ENCODE measurements around the gene NDRG3.
"Not testable (repeated sequence)": the region's sequence is repeated elsewhere in the genome, so short reads cannot be mapped to it uniquely, and the experiment has no call there.

The NDRG3 gene

DNA sequence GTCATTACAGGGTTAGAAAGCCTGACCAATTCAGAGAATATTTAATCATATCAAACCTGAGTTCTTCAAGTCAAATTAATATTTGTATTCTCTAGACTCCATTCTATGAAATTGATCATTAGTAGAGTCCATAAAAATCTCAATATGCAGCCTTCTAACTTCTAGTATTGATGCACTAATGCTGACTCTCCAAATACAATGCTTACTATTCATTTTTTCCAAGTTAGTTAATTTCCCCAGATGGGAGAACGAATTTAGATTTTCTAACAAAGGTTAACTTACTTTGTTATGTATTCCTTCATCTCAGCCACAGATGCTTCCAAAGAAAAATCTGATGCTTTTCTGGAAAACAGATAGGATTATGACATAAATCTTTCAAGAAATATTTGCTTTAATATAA lies 12.4 kb upstream of the NDRG3 start:
- DNase-seq: no peak

DNA sequence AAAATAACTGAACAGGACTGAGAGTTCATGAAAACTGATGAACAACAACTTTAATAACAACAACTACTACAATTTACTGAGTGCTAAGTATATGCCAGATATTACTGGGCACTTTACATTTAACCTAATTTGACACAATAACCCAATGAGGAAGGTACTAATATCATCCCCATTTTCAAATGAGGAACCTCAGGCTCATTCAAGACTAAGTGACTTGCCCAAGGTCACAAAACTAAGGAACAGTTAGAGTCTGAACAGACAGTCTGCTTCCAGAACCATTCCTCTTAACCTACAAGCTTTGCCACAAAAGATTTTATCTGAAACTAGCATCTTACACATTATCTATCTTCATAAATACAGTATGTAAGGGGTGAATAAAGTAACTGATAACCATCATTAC lies 10.6 kb upstream of the NDRG3 start:
- no peak for DNase-seq

DNA sequence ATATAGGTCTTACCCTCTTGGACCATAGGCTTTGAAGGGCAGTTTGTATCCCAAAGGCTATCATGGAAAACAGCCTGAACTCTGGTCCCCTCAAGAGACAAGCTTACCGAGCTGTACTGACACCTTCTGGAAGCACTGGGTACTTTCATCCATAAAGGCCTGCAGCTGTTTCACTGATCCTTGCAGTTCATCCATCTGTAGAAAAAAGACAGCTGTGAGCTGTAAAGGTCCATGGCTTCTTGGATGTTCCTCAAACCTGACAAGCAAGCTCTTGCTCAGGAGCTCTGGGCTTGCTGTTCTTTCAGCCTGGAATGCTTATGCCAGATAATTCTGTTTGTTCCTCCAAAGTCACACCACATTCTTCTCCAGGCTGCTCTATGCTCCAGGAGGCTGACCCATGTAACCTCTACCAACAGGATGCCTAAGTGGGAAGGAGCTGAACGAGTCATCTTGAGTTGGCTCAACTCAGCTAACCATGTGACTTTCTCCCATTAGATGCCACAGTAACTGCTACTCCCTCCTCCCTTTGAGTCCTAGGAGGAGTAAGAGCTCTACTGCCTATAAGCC lies 8.8 kb upstream of the NDRG3 start:
- no peak for DNase-seq

DNA sequence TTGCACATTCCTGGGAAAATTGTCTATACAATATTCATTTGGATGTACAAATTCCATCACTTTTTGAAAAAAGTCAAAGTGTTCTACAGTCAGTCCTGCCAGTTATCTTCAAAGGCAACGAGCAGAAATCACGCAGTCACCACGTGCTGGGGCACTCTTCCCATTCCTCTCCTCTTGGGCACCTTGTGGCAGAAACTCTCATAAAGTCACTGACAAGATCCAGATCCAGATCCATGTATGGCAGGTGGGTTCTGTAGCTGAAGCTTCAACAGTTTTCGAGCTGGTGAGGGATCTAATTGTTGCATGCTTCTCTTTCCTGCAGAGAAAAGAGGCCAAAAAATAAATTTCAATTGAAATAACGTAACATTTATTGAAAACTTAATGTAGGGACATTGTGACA lies 6.7 kb upstream of the NDRG3 start:
- no peak for DNase-seq

DNA sequence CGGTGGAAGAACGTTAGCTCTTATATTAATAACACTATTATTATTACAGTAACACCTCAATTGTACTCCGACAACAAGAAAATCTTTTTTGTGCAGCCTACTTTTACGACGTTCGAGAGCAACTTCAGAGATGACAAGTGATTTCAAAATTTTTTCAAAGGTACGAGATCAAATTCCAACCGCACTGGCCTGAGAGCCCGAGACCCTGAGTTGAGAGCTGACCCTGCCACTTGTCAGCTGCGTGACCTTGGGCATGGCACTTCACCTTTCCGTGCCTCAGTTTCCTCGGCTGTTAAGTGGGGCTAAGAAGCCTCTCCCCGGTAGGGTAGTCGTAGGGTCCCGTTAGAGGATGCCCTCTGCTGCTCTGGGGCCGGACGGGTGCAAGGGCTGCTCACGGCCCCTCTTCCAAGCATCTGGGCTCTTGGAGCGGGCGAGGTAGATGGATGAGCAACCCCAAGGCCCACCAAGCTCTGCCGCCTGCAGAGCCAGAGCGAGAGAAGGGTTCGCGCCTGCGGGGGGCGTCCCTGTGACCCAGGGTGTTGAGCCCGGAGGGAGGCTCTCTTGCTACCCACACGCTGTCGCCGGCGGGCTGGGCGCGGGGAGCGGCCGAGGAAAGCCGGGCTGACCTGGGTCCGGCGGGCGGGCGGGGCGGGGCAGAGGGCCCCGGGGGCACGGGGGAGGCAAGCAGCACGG lies 510 bp downstream of the NDRG3 start:
- DNase-seq: no peak

DNA sequence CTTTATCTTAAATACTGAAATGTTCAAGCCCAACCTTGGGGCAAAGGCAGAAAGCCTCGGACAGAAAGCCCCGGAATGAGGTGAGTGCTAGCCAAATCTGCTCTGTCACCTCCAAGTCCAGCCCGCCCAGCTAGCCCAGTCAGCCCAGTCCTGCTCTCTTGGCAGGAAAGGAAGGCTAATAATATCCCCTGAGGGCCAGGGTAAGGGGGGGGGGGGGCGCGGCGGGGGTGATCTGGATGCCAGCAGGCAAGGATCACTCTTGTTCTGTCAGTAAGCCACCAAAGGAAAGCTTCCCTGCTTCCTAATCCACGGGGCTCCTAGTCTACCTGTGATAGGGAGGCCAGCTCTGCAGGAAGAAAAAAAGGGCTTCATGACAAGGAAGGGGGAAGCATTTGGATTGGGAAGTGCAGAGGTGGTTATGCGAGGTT lies 1.1 kb downstream of the NDRG3 start:
- no peak for DNase-seq

DNA sequence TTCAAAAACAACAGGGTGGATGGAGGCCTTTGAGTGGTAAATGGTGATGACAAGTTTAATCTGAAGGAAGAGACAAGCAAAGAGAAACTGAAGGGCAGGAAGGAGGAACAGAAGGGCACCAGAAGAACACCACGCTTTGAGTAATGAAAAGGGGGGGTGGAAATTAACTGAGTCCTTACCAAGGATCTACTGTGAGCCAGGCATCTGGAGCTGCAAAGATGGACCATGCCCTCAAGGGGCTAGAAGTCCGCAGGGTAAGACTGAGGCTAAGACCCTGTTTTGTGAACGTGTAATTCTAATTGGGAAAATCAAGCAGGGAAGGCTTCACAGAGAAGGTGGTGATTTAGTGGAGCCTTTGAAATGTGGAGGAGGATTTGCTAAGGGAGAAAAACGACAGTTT lies 1.6 kb downstream of the NDRG3 start:
- no peak for DNase-seq

DNA sequence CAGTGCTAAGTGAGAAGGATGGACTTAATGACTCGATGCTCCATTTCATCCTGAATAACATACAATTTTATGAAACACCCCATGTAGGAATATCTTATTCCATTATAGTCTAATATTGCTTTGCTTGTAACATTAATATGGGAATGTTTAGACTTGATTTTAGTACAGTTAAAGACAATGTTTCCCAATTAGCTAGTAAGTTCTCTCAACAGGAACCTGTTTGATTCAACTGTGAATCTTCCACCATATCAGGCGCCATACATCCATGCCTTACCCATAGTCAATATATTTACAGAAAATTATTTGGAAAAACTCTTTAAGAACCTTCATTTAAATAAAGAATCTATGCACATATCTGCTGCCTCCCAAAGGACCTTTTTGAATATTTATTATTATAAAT lies 3.3 kb downstream of the NDRG3 start:
- no peak for DNase-seq

DNA sequence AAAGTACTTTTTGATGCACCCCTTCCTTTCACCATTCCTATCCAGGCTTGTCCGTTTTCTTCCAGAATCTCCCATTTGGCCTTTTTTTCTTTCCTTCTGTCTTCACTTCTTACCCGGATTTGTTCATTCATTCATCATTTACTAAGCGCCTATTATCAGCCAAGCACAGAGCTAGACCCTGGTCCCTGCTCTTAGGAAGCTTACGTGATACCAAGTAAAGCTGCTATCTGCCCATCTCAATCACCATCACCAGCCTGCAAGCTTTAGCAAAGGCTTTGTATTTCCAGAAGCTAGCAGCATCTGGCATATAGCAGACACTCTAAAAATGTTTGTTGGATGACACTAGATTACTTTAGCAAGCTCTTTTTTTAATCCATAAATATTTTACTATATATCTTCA lies 4.8 kb downstream of the NDRG3 start:
- DNase-seq: no peak

DNA sequence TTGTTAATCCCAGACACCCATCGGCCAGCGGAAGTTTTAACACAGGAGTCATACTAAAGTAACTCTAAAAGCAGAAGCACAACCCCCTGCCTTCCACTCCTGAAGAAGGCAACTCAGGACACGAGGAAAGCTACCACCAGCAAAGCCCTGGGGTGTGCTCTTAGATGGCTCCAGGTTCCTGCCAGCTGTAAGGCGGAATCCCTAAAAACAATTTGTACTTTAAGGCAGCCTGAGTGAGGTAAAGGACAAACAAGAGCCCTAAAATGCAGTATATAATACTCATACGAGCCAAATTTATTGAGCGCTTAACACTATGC lies 8.7 kb downstream of the NDRG3 start:
- DNase-seq: no peak

DNA sequence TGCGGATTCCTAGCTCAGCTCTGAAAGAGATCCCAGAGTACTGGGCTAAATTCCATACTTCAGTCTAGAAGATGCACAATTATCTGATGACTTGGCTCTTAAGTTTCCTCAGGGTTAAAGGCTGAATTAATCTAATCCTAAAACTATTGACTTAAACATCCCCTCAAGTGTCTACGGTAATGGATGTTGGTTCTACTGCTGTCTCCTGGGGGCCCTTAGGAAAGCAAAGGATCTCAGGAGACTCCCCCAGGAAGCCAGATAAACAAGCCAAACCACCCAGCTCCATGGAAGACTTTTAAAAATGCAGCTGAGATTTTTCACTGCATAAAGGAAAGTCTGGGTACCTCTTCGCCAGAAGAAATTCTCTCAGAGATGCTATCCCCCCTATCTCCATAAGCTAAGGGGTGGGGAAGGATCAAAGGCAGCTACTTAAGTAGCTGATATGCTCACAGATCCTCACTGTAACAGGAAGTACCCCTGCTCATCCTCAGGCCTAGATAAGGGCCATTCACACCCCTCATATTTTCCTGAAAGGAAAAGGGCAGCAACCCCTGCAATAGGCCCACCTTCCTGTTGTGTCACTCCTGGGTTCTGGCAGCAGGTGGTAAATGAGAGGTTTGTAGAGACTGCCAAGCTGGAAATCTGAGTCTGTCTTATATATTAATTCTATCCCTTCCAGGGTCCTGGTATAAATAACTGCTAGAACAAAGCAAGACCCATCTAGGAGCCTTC lies 9.3 kb downstream of the NDRG3 start:
- no peak for DNase-seq

DNA sequence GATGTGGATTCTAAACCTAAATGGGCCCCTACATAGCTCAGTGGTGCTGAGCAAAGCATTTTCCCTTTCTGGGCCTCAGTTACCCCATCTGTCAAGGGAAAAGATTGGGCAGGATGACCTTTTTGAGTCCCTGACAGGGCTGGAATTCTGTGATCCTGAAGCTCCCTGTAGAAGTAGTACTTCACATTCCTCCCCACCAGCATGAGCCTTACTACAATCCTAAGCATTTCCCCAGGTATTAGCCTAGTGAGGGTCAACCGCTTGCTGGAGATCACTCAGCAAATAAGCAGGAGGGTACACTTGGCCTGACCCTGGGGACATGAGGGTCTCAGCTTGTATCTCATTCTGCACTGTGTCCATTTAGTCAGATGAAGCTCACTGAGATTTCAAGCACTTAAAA lies 13.4 kb downstream of the NDRG3 start:
- DNase-seq: no peak

DNA sequence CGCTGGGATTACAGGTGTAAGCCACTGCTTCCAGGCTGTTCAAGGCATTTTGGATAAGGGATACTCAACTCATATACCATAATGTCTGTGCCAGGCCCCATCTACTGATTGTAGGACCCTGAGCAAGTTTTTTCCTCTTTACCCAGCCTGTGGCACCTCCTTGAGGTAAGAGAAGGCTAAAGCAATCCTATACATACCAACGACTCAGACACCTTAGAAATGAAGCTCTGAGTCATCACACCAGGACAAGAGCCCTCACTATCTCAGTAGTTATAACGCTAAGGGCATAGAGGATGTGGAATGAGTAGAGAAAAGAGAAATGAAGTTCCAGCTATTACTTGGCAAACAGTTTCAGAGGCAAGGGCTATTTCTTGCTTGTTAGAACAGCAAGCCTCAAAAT lies 16.9 kb downstream of the NDRG3 start:
- DNase-seq: no peak

DNA sequence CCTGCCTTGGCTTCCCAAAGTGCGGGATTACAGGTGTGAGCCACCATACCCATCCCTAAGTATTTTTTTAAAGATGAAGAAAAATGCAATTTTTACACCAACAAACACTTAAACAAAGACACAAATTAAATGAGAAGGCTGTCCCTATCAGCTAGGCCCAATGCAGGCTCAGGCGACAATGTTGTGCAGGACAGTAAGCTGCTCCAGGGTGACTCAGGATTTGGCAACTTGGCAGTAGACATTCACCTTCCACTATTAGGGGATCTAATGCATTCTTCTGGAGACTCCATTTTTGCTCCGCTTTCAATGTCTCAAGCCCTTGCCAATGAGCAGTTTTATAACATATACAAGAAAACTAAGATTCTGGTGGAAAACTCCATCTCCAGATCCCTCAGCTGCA lies 19.7 kb downstream of the NDRG3 start:
- DNase-seq: no peak

DNA sequence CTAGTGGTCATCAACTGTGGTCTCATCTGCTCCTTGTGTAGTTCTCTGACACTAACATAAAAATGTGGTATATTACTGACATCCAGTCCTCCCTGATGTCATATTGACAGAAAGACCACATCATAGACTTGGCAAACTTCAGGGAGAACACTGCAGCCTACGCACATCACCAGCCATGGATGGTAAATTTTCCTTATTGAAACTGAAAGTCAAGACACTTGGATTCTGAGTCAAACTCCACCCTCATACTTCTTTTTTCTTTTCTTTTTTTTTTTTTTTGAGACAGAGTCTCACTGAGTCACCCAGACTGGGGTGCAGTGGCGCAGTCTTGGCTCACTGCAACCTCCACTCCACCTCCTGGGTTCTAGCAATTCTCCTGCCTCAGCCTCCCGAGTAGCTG lies 25.4 kb downstream of the NDRG3 start:
- DNase-seq: no peak

DNA sequence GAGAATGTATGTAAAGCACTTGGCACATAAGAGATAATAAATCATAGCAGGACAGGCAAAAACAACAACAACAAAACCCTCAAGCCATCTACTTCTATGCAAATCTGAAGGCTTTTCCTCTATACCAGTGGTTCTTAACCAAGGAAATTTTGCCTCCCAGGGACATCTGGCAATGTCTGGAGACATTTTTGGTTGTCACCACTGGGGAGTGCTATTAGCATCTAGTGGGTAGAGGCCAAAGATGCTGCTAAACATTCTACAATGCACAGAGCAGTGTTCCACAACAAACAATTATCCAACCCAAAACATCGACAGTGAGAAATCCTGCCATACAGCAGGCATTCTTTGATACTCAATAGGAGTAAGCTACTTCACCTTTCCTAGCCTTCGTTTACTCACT lies 28.2 kb downstream of the NDRG3 start:
- no peak for DNase-seq

DNA sequence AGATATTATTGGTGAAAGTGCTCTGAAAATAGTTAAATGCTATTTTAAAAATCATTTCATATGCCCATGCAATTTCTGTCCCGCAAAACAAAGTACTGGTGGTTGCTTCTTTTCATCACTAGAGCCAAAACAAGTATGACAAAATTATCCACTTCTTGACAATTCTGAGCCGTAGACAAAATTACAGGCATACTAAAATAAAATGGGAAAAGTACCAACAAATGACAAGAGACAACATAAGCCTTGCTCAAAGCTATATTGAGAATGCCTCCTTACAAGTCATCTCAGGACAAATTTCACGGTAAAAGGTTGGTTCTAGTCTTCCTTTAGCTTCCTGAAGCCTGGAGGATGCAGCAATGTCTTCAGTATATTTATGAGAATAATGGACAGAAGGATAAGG lies 28.9 kb downstream of the NDRG3 start:
- no peak for DNase-seq

DNA sequence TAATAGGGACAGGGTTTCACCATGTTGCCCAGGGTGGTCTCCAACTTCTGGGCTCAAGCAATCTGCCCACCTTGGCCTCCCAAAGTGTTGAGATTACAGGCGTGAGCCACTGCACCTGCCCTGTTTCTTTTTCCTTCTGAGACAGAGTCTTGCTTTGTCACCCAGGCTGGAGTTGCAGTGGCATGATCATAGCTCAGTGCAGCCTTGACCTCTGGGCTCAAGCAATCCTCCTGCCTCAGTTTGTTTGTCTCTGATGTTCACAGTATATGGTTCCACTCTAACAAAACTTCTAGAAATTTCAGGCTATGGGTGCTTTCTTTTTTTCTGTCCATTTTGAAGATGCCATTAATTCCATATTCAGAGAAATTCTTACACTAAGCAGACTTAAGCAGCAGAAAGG lies 33.1 kb downstream of the NDRG3 start:
- DNase-seq: no peak

DNA sequence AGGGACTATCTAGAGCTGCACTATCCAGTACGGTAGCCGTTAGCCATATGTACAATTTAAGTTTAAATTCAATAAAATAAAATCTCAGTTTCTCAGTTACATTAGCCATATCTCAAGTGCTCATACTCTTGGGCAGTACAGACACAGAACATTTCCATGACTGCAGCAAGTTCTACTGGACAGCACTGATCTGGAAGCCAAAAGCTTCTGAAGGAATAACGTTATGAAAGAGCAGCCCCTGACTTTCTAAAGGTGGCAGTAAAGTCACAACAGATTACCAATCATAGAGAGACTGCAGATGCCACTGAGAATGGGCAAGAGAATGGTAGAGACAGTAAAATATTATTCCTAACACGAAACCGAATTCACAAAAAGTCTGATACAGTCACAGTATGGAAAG lies 36.8 kb downstream of the NDRG3 start:
- DNase-seq: no peak

DNA sequence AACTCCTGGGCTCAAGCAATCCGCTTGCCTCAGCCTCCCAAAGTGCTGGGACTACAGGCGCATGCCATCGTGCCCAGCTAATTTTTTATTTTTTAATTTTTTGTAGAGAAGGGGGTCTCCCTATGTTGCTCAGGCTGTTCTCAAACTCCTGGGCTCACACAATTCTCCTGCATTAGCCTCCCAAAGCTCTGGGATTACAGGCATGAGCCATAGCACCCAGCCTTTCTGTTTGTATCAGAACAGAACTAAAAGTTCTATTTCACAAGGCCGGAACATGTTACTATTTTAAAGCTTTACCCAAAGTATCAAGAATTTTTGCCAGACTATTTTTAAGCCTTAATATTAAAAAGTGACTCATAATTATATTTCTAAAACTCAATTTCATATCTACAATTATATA lies 42.4 kb downstream of the NDRG3 start:
- no peak for DNase-seq

DNA sequence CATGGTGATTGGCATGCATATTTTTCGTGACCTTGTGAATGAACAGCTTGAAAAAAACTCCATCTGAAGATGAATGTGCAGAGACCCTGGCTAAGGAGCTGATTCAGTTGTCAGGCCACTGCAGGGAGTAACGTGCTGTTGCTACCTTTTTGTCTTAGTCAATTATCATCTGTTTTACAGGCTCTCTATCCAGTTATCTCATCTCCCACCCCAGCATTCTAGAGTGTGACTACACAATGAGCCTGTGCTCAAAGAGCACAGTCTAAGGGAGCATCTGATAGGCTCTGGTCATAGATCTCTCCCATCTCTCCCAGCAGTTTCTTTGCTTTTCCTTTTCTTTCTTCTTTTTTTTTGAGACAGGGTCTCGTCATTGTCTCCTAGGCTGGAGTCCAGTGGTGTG lies 45.5 kb downstream of the NDRG3 start:
- DNase-seq: no peak

DNA sequence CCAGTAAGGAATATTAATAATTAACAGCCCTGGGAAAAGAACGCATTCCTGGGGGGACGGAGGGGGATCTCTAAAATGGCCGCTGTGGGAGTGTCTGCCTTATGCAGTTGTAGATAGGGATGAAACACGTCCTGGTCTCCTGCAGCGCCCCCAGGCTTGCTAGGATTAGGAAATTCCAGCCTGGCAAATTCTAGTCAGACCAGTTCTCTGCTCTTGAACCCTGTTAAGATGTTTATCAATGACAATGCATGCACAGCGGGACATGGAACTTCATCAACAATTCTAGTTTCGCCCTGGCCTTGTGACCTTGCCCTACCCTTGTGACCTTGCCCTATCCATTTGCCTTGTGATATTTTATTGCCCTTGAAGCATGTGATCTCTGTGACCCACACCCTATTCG lies 50.4 kb downstream of the NDRG3 start:
- not testable (repeated sequence) for DNase-seq

DNA sequence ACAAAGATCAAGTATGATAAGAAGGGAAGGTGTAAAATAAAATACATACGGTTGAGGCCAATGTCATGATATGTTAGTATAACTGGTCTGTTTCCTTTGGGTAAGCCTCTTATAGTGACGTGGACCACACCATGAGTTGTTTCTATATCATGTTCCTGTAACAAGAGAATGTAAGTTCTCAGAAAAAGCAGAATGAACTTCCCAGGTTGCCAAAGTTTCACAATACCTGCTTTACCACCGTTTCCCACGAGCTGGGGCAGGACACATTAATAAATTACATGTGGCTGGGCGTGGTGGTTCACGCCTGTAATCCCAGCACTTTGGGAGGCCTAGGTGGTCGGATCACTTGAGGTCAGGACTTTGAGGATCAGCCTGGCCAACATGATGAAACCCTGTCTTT lies 57.3 kb downstream of the NDRG3 start:
- no peak for DNase-seq

DNA sequence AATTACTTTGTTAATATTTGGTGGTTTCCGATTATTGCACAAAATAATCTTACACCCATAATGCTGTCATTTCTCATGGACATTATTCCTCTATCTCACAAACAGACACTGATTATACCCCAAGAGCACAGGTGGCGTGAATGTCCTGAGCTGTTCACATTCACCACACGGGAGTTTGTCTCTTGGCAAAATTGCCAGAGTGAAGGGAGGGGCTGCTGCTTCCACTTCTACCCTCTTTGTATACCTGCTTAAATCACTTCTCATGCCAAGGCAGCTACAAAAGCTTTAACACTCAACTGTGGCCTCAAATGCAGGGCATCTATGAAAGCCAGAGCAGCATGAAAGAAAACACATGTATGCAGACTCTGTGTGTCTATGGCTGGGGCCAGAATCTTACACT lies 58.0 kb downstream of the NDRG3 start:
- DNase-seq: no peak

DNA sequence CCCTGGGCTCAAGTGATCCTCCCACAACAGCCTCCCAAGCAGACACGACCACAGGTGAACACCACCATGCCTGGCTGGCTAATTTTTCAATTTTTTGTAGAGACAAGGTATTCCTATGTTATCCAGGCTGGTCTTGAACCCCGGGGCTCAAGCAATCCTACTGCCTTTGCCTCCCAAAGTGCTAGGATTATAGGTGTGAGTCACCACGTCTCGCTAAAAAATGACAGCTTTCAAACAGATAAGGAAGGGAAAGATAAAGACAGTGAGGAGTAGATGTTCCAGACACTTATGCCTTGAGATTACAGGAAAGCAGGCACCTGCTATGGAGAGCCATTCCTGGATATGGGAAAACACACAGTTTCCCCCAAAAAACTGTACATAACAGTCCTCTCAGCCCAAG lies 58.9 kb downstream of the NDRG3 start:
- no peak for DNase-seq
